D341Med (cell line): ENCODE data around the gene UACA.
"Not testable (repeated sequence)": the region's sequence is repeated elsewhere in the genome, so short reads cannot be mapped to it uniquely, and the experiment has no call there.

Experiments
- DNase-seq: peaks from one replicate; pipeline ENCODE4 v3.0.0; 2012; ENCODE audit warnings: low spot score

UACA gene

GRCh38 chr15:70757627-70758026 lies 5.7 kb downstream of the UACA start:
- DNase-seq, result no peak

- no peak for DNase-seq
These were observed 8.5 kb downstream of the UACA start for GRCh38 chr15:70754862-70755261.

- DNase-seq, result no peak
These were observed 10.1 kb downstream of the UACA start for GRCh38 chr15:70753101-70753829.

GRCh38 chr15:70752193-70752635 lies 11.1 kb downstream of the UACA start:
- no peak for DNase-seq

- DNase-seq, result no peak
These were observed 13.0 kb downstream of the UACA start for GRCh38 chr15:70750203-70750869.

- no peak for DNase-seq
These were observed 15.0 kb downstream of the UACA start for GRCh38 chr15:70748281-70748747.

GRCh38 chr15:70746598-70746997 lies 16.8 kb downstream of the UACA start:
- not testable (repeated sequence) for DNase-seq

- DNase-seq, result no peak
These were observed 20.4 kb downstream of the UACA start for GRCh38 chr15:70742928-70743327.

- no peak for DNase-seq
These were observed 21.6 kb downstream of the UACA start for GRCh38 chr15:70741677-70742293.

- no peak for DNase-seq
These were observed 22.2 kb downstream of the UACA start for GRCh38 chr15:70741107-70741531.

- DNase-seq, result not testable (repeated sequence)
These were observed 28.3 kb downstream of the UACA start for GRCh38 chr15:70735040-70735439.

GRCh38 chr15:70729164-70729563 lies 34.2 kb downstream of the UACA start:
- DNase-seq, result no peak

GRCh38 chr15:70726753-70727152 lies 36.6 kb downstream of the UACA start:
- DNase-seq, result no peak

- DNase-seq, result no peak
These were observed 39.4 kb downstream of the UACA start for GRCh38 chr15:70723927-70724326.

GRCh38 chr15:70723122-70723422 lies 40.3 kb downstream of the UACA start:
- no peak for DNase-seq

- peak; percentile 38 for DNase-seq
These were observed 40.9 kb downstream of the UACA start for GRCh38 chr15:70722266-70723121.

GRCh38 chr15:70720228-70721016 lies 42.9 kb downstream of the UACA start:
- DNase-seq, result no peak

- DNase-seq, result no peak
These were observed 46.0 kb downstream of the UACA start for GRCh38 chr15:70717237-70717793.

GRCh38 chr15:70715840-70716485 lies 47.4 kb downstream of the UACA start:
- DNase-seq, result no peak

- DNase-seq, result no peak
These were observed 48.8 kb downstream of the UACA start for GRCh38 chr15:70714565-70714964.

GRCh38 chr15:70714015-70714414 lies 49.3 kb downstream of the UACA start:
- no peak for DNase-seq
